GM21529 (cell line): ENCODE measurements around the gene PSMD5.
"Not testable (repeated sequence)": the region's sequence is repeated elsewhere in the genome, so short reads cannot be mapped to it uniquely, and the experiment has no call there.

Experiments used
- ATAC-seq: cut with Tn5 transposase; IDR thresholded peaks from one replicate; pipeline ENCODE4 v1.9.1; 2021; ENCODE audit not compliant: unreplicated experiment

Gene PSMD5

GRCh38 chr9:120807607-120808379 is 34.9 kb downstream of the PSMD5 start:
- ATAC-seq: no peak

DNA sequence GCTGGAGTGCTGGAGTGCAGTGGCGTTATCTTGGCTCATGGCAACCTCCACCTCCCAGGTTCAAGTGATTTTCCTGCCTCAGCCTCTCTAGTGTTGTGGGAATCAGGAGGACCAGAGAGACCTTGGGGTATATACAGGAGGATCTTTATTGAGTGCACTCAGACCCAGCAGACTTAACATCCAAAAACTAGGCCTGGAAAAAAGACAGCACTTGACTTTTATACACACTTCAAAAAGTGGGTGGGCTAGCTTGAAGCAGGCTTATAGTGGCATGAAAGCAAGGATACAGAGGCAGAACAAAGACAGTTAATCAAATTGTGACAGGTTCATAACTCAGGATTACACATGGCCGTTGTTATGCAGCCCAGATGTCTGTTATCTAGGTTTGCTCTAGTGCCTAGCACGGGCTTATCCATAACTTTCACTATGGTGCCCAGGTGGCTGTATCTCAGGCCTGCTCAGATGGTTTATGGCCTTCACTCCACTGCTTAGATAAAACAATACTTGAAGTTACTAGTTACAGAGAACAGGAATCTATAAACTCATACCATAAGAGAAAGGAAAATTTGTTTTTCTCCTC is 37.8 kb downstream of the PSMD5 start:
- ATAC-seq: not testable (repeated sequence)

- ATAC-seq: no peak
Measured at GRCh38 chr9:120801441-120801840, 41.3 kb downstream of the PSMD5 start.

DNA sequence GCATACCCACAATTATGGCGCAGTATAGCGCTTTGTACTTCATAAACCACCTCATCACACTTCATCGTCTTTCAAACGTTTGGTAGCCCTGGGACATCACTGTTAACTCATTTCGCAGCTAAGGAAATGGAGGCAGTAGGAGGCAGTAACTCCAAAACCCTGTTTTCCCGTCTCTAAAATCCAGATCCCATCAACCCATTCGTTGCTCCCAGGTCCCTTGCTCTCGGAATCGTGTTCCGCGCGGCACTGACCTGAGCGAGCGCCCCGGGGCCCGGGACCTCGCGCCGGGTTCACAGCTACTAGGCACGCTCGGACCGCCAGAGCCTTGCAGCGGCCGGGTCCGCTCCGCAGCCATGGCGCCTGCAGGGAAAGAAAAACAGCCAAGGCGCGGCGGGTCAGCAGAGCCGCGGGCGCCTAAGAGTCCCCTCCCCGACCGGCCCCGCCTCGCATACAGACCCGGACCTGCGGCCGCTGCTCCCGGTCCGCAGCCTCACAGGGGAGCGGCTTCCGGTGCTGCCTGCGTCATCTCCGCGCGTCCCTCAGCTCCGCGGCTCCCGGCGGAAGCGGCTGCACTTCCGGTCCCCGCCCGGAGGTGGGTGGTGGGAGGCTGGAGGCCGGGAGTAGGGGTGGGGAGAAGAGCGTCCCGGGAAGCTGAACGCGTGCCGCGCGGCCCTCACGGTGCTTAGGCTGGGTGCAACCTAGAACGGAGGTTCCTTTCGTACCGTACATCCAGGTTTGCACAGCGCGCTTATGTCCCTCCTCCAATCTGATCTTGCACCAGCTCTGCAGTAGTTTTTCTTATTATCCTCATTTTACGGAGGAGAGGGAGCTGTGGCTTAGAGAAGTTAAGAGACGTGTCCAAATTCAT is 49.6 kb downstream of the PSMD5 start, which contains the start of gene FBXW2:
Gene FBXW2 (minus strand): TSS at position 519 of the 868 bp plus-strand sequence. CDS start 5,158 bp downstream, outside the sequence.
- ATAC-seq: peak; percentile 92

DNA sequence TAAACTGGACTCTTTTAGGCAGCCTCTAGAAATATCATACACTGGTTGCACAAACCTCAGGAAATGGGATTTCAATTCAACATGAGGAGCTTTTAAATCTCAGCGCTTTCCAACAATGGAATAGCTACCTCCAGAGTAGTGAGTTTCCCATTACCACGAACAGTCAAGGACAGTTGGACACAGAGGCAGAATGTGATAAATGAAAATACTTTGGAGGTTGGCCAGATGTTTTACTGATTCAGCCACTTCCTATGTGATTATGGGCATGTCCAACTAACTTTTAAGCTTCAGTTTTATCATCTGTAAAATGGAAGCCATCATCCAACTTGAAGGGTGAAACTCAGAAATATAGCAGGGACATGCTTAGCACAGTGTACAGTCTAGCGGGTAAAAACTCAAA is 51.6 kb downstream of the PSMD5 start:
- no peak for ATAC-seq

DNA sequence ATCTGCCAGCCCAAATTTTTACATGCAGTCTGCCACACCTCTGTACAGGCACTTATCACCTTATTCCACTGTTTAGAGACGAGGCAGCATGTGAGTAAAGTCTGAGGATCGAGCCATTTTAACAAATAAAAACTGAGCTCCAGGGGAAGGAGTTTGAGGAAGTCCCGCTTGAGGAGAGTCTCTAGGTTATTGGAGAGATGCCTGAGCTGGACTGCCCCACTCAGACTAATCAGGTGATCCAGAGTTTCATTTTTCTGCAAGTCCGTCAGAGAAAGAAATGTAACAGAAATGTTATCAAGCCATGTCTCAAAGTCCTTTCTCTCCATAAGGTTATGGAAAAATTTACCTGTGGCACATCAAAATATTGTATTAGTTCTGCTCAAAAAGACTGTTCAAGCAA is 54.8 kb downstream of the PSMD5 start:
- no peak for ATAC-seq

DNA sequence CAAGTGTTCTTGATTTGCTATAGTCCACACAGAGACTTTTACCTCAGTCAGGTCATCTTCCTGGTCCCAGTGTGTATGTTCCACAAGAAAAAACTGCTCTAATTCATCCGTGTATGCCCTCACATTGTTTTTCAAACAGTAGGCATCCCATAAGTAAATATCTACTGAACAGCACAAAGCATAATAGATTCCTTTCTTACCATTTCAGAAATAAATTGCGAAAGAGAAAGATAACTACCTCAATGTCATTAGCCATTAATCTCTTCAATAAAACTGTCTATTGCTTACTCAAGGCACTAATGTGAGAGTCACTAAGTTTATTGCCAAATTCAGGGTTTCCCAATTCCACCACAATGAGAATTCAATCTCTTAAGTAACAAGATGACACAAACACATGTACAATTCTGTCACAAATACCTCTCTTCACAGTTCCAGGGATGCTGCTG is 59.1 kb downstream of the PSMD5 start:
- ATAC-seq: no peak

DNA sequence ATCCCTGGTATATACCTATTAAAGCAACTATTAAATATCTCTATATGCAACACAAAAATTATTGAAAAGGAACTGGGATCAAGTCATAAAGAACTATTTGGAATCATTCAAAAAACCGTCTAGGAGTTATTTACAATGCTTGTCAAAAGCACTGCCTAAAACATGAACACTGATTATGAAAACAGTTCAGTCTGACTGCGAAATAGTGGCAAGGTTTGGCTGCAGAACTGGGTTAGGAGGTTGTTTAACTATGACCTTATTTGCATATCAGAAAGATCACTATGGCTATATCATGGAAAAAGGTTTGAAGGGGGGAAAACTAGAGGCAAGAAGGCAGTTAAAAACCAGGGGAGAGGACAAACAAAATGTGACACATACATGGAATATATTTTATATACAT is 61.5 kb downstream of the PSMD5 start:
- no peak for ATAC-seq

DNA sequence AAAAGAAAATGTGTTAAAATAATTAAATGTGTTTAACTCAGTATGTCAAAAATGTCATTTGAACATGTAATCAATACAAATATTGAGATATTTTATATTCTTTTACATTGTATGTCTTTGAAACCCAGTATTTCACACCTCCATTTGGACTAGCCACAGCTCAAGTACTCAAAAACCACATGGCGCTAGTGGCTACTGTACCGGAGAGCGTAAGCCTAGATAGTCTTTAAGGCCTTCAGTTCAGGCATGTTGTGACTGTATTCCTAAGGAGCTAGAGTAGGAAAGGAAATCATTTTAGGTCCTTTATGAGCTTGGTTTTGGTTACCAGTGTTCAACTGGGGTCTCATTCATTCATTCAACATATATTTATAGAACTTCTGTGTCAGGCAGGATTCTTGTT is 62.4 kb downstream of the PSMD5 start:
- no peak for ATAC-seq

GRCh38 chr9:120779227-120779626 is 63.5 kb downstream of the PSMD5 start:
- no peak for ATAC-seq

DNA sequence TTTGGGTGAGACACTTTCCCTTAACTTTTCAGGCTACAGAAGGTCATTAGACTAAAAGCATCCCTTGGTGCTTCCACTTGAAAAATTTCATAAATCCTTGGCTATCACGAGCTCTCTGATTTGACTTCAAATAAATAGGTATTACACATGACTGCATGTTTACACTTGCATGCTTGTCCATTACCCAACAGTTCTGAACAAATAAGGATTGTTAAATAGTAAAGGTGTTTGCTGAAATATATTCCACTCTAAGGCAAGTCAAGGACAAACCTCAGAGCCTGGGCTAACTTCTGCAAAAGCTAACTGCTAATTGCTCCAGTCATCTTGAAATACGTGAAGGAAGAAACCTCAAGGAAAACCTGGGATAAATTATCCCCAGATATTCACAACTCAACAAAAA is 64.0 kb downstream of the PSMD5 start:
- no peak for ATAC-seq

DNA sequence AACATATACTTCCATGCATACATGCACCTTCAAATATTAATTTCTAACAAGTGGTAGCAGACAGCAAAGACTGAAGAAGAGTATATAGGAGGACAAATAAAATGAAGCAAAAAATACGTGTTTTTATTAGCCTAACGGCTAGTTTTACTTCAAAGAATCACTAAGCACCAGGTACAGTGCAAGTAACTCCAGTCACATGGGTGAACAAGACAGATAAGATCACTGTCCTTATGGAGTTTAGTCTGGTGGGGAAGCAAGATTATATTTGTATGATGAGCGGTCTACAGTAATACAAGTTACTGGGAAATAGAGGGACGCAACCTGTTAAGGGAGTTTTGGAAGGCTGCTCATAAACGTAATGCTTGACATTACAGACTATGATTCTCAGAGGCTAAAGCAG is 65.5 kb downstream of the PSMD5 start:
- no peak for ATAC-seq

- no peak for ATAC-seq
Measured at GRCh38 chr9:120776788-120777187, 65.9 kb downstream of the PSMD5 start.

DNA sequence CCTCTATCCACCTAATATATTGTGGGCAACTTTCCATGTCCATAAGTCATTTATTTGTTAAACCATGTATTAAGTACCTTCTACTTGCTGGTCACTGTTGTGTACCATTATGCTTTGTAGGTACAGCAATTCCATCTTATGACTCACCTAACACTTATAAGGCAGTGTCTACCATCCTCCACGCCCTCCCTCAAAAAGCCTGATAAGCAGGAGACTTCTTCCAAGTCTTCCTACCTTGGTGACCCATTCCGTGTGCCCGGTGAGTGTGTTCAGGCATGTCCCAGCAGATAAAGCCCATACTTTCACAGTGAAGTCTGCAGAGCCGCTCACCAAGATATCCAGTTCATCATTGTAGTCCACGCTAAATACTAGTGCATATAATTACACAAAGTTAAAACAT is 66.9 kb downstream of the PSMD5 start:
- no peak for ATAC-seq

GRCh38 chr9:120774719-120775118 is 68.0 kb downstream of the PSMD5 start:
- no peak for ATAC-seq

- ATAC-seq: no peak
Measured at GRCh38 chr9:120773256-120773655, 69.5 kb downstream of the PSMD5 start.

DNA sequence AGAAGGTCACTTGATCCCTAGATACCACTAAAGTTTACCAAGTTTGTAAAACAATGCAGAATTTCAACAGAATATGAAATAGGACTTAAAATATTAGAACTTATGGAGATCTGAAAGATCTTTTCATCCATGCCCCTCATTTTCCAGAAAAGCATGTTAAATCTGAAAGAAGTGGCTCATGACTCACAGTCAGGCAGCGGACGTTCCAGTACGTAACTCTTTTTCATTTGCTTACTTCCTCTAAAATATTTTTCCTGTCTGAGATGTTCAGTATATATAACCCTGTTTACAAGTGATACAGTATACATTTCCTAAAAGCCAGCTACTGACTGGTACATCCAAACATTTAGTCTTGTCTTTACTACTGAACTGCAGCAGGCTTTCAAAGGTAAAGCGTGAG is 71.8 kb downstream of the PSMD5 start:
- no peak for ATAC-seq

DNA sequence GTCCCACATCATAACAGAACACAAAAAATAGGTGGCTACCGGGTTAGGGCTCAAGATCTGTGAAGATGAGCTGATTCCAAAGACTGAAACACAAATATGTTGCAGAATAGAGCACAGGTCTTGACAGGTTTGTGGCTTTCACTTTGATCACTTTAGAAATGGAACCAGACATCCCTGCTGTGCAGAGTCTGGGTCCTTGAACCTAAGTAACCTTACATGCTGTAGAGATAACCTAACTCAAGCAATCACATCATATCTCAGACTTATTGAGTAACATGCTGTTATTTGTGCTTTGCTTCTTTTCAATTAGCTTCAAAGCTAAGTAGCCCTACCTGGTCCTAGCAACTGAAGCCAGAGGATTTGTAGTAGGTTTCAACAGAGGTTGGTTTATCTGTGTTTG is 73.8 kb downstream of the PSMD5 start:
- no peak for ATAC-seq

DNA sequence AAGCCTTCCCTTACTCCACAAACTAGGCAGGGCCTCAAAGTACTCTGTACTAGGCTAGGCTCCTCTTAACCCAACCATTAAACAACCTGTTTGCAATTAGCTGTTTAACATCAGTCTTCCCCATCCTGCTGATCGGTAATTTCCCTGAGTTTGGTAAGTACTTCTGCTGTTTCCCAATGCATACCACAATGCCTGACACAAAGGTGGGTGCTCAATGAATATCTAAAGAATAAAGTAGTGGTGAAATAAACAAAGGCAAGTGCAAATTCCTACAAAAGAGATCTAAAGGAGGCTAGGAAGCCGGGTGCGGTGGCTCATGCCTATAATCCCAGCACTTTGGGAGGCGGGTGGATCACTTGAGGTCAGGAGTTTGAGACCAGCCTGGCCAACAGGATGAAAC is 74.5 kb downstream of the PSMD5 start:
- no peak for ATAC-seq

DNA sequence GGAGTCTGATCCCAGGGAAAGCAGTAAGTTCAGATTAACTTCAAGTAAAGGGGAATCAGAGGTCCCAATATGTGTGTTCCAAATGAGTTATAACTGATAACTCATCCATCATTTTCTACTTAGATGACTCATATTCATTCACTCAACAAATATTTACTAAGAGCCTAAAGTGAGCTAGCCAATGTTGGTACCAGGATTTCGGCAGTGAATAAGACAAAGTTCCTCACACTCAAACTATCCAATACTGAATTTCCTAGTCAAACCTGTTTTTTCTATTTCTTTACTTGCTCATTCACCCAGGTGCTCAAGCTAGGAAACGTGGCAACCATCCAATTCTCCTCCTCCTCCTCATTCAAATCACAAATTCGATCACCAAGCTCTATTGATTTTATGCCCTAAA is 75.3 kb downstream of the PSMD5 start:
- no peak for ATAC-seq
